Esophagus muscularis mucosa (tissue), 4 donors: ENCODE measurements around the gene ADGRG1. TPM values are rescaled to one million over a fixed set of nuclear protein-coding genes. Genes with fewer than 3 reads are reported as not detected.
"Not testable (repeated sequence)": the region's sequence is repeated elsewhere in the genome, so short reads cannot be mapped to it uniquely, and the experiment has no call there.

ENCODE experiments used
- DNase-seq: peaks from one replicate; pipeline ENCODE4 v3.0.0-alpha.2; 2017; ENCODE audit errors: extremely low spot score
- H3K27ac ChIP-seq, 4 donors: fragments of 200-600 bp; sonication (generic); replicated peaks in 1 of 4; 1 replicate in 3 of 4; 2 replicates in 1 of 4; pipeline ENCODE4 v1.5.1; 2016 to 2019; ENCODE audit warnings: mild to moderate bottlenecking in 1 of 4
- H3K27me3 ChIP-seq, 4 donors: fragments of 200-600 bp; sonication (generic); one replicate each; pipeline versions ENCODE4 v1.5.1 to v1.6.0; 2016 to 2019
- H3K36me3 ChIP-seq, 4 donors: fragments of 200-600 bp; sonication (generic); one replicate each; pipeline ENCODE4 v1.5.1; 2016 to 2019
- H3K4me1 ChIP-seq, 4 donors: fragments of 200-600 bp; sonication (generic); one replicate each; pipeline ENCODE4 v1.5.1; 2016 to 2019
- H3K4me3 ChIP-seq, 4 donors: fragments of 200-600 bp; sonication (generic); 1 replicate in 2 of 4; 2 replicates in 2 of 4; pipeline ENCODE4 v1.5.1; 2016 to 2019; ENCODE audit warnings: mild to moderate bottlenecking in 4 of 4, moderate library complexity in 1 of 4
- H3K9me3 ChIP-seq, 4 donors: fragments of 200-600 bp; sonication (generic); 1 replicate in 3 of 4; 2 replicates in 1 of 4; pipeline ENCODE4 v1.5.1; 2016 to 2019
- CTCF ChIP-seq, 3 experiments: fragments of 200-600 bp in 2 of 3; fragments of 450-650 bp in 1 of 3; sonication (generic) in 2 of 3; IDR thresholded peaks; one replicate each; pipeline ENCODE4 v1.5.1; 2017 to 2019; ENCODE audit warnings: antibody characterized with exemption in 3 of 3, mild to moderate bottlenecking in 2 of 3, moderate library complexity in 1 of 3
- EP300 ChIP-seq: sonication (generic); formaldehyde crosslinking; IDR thresholded peaks from one replicate; pipeline ENCODE4 v1.6.1; 2017; ENCODE audit warnings: antibody characterized with exemption
- POLR2A ChIP-seq: fragments of 450-650 bp; IDR thresholded peaks from one replicate; pipeline ENCODE4 v1.6.1; 2017; ENCODE audit warnings: antibody characterized with exemption, moderate library complexity, mild to moderate bottlenecking, low read depth
- POLR2AphosphoS5 ChIP-seq, 2 donors: sonication (generic); formaldehyde crosslinking; IDR thresholded peaks; one replicate each; pipeline ENCODE4 v1.6.1; 2017; ENCODE audit warnings: antibody characterized with exemption in 2 of 2
- WGBS: methylation state at CpG from one replicate; pipeline ENCODE4 v1.1.5; 2018; 5-methylcytosine and 5-hydroxymethylcytosine counted together
- intact Hi-C: fragments of 100-400 bp; cut with DNase I; formaldehyde crosslinking; loops from one replicate; pipeline ENCODE4 v1.15.1; 2023
- total RNA-seq, 4 donors: library from RNA; depleted of rRNA; stranded (reverse); fragments of >200 nt; gene quantifications; one replicate each; pipeline versions ENCODE4 v1.1.0 to v1.2.1, GENCODE V29; 2016

ADGRG1 gene
- total RNA-seq, 4 donors from 2014 or later: 17.4 to 21.4 (median 19.1) TPM

- DNase-seq: no peak
- TF ChIP-seq POLR2AphosphoS5 (IDR thresholded peaks at IDR 0.05) (no peak), POLR2A (no peak), CTCF (IDR thresholded peaks at IDR 0.05) (no peak), EP300 (no peak)
- no peak overlapping the region for H3K27ac ChIP-seq
- no peaks in the 10 kb centered on the region for H3K4me1 ChIP-seq
- WGBS: 81% methylated on average over 6 of the region's 11 CpGs
- H3K36me3 ChIP-seq: no peaks in the 10 kb centered on the region
- H3K27me3 ChIP-seq: no peaks in the 10 kb centered on the region
- H3K9me3 ChIP-seq: no peaks in the 10 kb centered on the region
- no peak overlapping the region for H3K4me3 ChIP-seq
- intact Hi-C loops: no loop called here
Observed at GRCh38 chr16:57707331-57707730, 78.9 kb downstream of the ADGRG1 start.

- Histone ChIP-seq H3K27me3 (no peaks in the 10 kb centered on the region), H3K36me3 (no peaks in the 10 kb centered on the region), H3K4me1 (no peaks in the 10 kb centered on the region), H3K27ac (no peak overlapping the region), H3K4me3 (no peak overlapping the region), H3K9me3 (no peaks in the 10 kb centered on the region)
- no peak for TF ChIP-seq POLR2A
- no peak for TF ChIP-seq CTCF (IDR thresholded peaks at IDR 0.05)
- no peak for TF ChIP-seq EP300
- TF ChIP-seq POLR2AphosphoS5 (IDR thresholded peaks at IDR 0.05): no peak
- 96% methylated on average over 3 of the region's 3 CpGs for WGBS
- no peak for DNase-seq
- intact Hi-C loops: no loop called here
Observed at GRCh38 chr16:57708168-57708567, 79.7 kb downstream of the ADGRG1 start.

- DNase-seq: no peak
Observed at GRCh38 chr16:57709663-57710062, 81.2 kb downstream of the ADGRG1 start.

GRCh38 chr16:57711346-57711745 lies 82.9 kb downstream of the ADGRG1 start:
- no peak overlapping the region for H3K4me3 ChIP-seq
- H3K36me3 ChIP-seq: no peaks in the 10 kb centered on the region
- no peak for TF ChIP-seq POLR2A
- no peak for TF ChIP-seq EP300
- no peak for TF ChIP-seq CTCF (IDR thresholded peaks at IDR 0.05)
- TF ChIP-seq POLR2AphosphoS5 (IDR thresholded peaks at IDR 0.05): no peak
- no peaks in the 10 kb centered on the region for H3K9me3 ChIP-seq
- H3K4me1 ChIP-seq: no peaks in the 10 kb centered on the region
- H3K27ac ChIP-seq: no peak overlapping the region
- no peak for DNase-seq
- intact Hi-C loops: loop anchor here (10.0 kb wide), 1 partner anchor 137 kb away; no protein-coding TSS in a partner anchor
- 83% methylated on average over 5 of the region's 5 CpGs for WGBS
- H3K27me3 ChIP-seq: no peaks in the 10 kb centered on the region

More at GRCh38 chr16:57709663-57710062, 81.2 kb downstream of the ADGRG1 start:
- Histone ChIP-seq H3K4me3 (no peak overlapping the region), H3K36me3 (no peaks in the 10 kb centered on the region), H3K27me3 (no peaks in the 10 kb centered on the region), H3K27ac (no peak overlapping the region), H3K9me3 (no peaks in the 10 kb centered on the region), H3K4me1 (no peaks in the 10 kb centered on the region)
- intact Hi-C loops: loop anchor here (10.0 kb wide), 1 partner anchor 135 kb away; no protein-coding TSS in a partner anchor
- TF ChIP-seq POLR2AphosphoS5 (IDR thresholded peaks at IDR 0.05) (no peak), POLR2A (no peak), CTCF (IDR thresholded peaks at IDR 0.05) (no peak), EP300 (no peak)
- WGBS: 87% methylated on average over 3 of the region's 3 CpGs

- Histone ChIP-seq H3K9me3 (no peaks in the 10 kb centered on the region), H3K27ac (no peak overlapping the region), H3K27me3 (no peaks in the 10 kb centered on the region), H3K4me3 (no peak overlapping the region), H3K36me3 (no peaks in the 10 kb centered on the region), H3K4me1 (no peaks in the 10 kb centered on the region)
- WGBS: 98% methylated on average over 3 of the region's 3 CpGs
- TF ChIP-seq POLR2AphosphoS5 (IDR thresholded peaks at IDR 0.05): no peak
- no peak for TF ChIP-seq POLR2A
- no peak for TF ChIP-seq EP300
- TF ChIP-seq CTCF (IDR thresholded peaks at IDR 0.05): no peak
- intact Hi-C loops: loop anchor here (10.0 kb wide), 1 partner anchor 137 kb away; no protein-coding TSS in a partner anchor
- no peak for DNase-seq
Observed at GRCh38 chr16:57711993-57712392, 83.6 kb downstream of the ADGRG1 start.

GRCh38 chr16:57712569-57712968 lies 84.1 kb downstream of the ADGRG1 start:
- not testable (repeated sequence) for H3K27me3 ChIP-seq, H3K4me1 ChIP-seq, H3K36me3 ChIP-seq, H3K27ac ChIP-seq, H3K9me3 ChIP-seq, H3K4me3 ChIP-seq, DNase-seq
- intact Hi-C loops: loop anchor here (10.0 kb wide), 1 partner anchor 138 kb away; no protein-coding TSS in a partner anchor
- 80% methylated on average over 6 of the region's 6 CpGs for WGBS
